Liver (tissue), 9 donors: ENCODE results near the gene MSLN. TPM values are rescaled to one million over a fixed set of nuclear protein-coding genes. Genes with fewer than 3 reads are reported as not detected.

Experiments used
- DNase-seq: peaks from one replicate; pipeline ENCODE4 v3.0.0-alpha.2; 2017; ENCODE audit warnings: low spot score
- H3K27ac ChIP-seq, 2 donors: one replicate each; pipeline ENCODE4 v1.7.0; 2013; ENCODE audit warnings: inconsistent platforms in 2 of 2, low read length in 2 of 2, control low read depth in 1 of 2, low read depth in 1 of 2, mild to moderate bottlenecking in 1 of 2
- H3K27me3 ChIP-seq, 4 donors: one replicate each; pipeline versions ENCODE4 v1.6.1 to v1.7.0; 2013; ENCODE audit warnings: low read length in 3 of 4, inconsistent platforms in 1 of 4, mild to moderate bottlenecking in 1 of 4, moderate library complexity in 1 of 4; ENCODE audit not compliant: control insufficient read depth in 4 of 4, insufficient read depth in 4 of 4
- H3K36me3 ChIP-seq, 4 donors: one replicate each; pipeline versions ENCODE4 v1.6.1 to v1.7.0; 2013; ENCODE audit warnings: low read length in 3 of 4, mild to moderate bottlenecking in 3 of 4, low read depth in 1 of 4, moderate library complexity in 1 of 4; ENCODE audit not compliant: control insufficient read depth in 4 of 4, insufficient read depth in 3 of 4
- H3K4me1 ChIP-seq, 4 donors: one replicate each; pipeline versions ENCODE4 v1.6.1 to v1.7.0; 2013; ENCODE audit warnings: low read length in 3 of 4, mild to moderate bottlenecking in 3 of 4, moderate library complexity in 1 of 4; ENCODE audit not compliant: control insufficient read depth in 4 of 4, insufficient read depth in 4 of 4
- H3K4me3 ChIP-seq, 3 donors: one replicate each; pipeline versions ENCODE4 v1.6.1 to v1.7.0; 2013; ENCODE audit warnings: low read length in 3 of 3, control low read depth in 1 of 3, low read depth in 1 of 3, mild to moderate bottlenecking in 1 of 3
- H3K9ac ChIP-seq, 2 donors: one replicate each; pipeline ENCODE4 v1.7.0; 2013; ENCODE audit warnings: low read length in 2 of 2, mild to moderate bottlenecking in 2 of 2, moderate library complexity in 2 of 2, control low read depth in 1 of 2, low read depth in 1 of 2
- H3K9me3 ChIP-seq, 4 donors: one replicate each; pipeline versions ENCODE4 v1.6.1 to v1.7.0; 2013; ENCODE audit warnings: low read length in 3 of 4; ENCODE audit not compliant: control insufficient read depth in 4 of 4
- ATF3 ChIP-seq: IDR thresholded peaks from 2 replicates; pipeline ENCODE4 v1.6.1; 2016; ENCODE audit warnings: antibody characterized with exemption
- CTCF ChIP-seq: fragments of 150-350 bp; IDR thresholded peaks from 2 replicates; pipeline ENCODE4 v1.5.1; 2017; ENCODE audit warnings: improper control_type of control experiment, low read depth, low read length; ENCODE audit not compliant: missing input control
- EGR1 ChIP-seq, 2 donors: IDR thresholded peaks; 2 replicates each; pipeline ENCODE4 v1.6.1; 2016 to 2018; ENCODE audit warnings: antibody characterized with exemption in 2 of 2, low read depth in 2 of 2
- FOXA1 ChIP-seq: IDR thresholded peaks from 2 replicates; pipeline ENCODE4 v1.6.1; 2016; ENCODE audit warnings: antibody characterized with exemption
- FOXA2 ChIP-seq: IDR thresholded peaks from 2 replicates; pipeline ENCODE4 v1.6.1; 2016; ENCODE audit warnings: antibody characterized with exemption
- GABPA ChIP-seq, 2 donors: IDR thresholded peaks in 1 of 2; conservative IDR thresholded peaks in 1 of 2; 2 replicates each; pipeline ENCODE4 v1.6.1; 2016; ENCODE audit warnings: antibody characterized with exemption in 2 of 2, mild to moderate bottlenecking in 1 of 2, moderate library complexity in 1 of 2
- HNF4A ChIP-seq, 2 donors: conservative IDR thresholded peaks; 2 replicates each; pipeline ENCODE4 v1.6.1; 2016; ENCODE audit warnings: antibody characterized with exemption in 2 of 2, mild to moderate bottlenecking in 2 of 2
- HNF4G ChIP-seq: IDR thresholded peaks from 2 replicates; pipeline ENCODE4 v1.6.1; 2016; ENCODE audit warnings: antibody characterized with exemption
- JUND ChIP-seq, 2 donors: IDR thresholded peaks; 2 replicates each; pipeline ENCODE4 v1.6.1; 2016; ENCODE audit warnings: antibody characterized with exemption in 2 of 2
- NR2F2 ChIP-seq: IDR thresholded peaks from 2 replicates; pipeline ENCODE4 v1.6.1; 2016; ENCODE audit warnings: antibody characterized with exemption
- RAD21 ChIP-seq, 2 donors: IDR thresholded peaks; 2 replicates each; pipeline ENCODE4 v1.6.1; 2016; ENCODE audit warnings: antibody characterized with exemption in 2 of 2, mild to moderate bottlenecking in 2 of 2
- REST ChIP-seq: IDR thresholded peaks from 2 replicates; pipeline ENCODE4 v1.6.1; 2016; ENCODE audit warnings: antibody characterized with exemption, mild to moderate bottlenecking
- RXRA ChIP-seq, 2 donors: IDR thresholded peaks; 2 replicates each; pipeline ENCODE4 v1.6.1; 2017 to 2018; ENCODE audit warnings: antibody characterized with exemption in 2 of 2, mild to moderate bottlenecking in 1 of 2
- SP1 ChIP-seq: IDR thresholded peaks from 2 replicates; pipeline ENCODE4 v1.6.1; 2018; ENCODE audit warnings: antibody characterized with exemption, mild to moderate bottlenecking
- YY1 ChIP-seq: IDR thresholded peaks from 2 replicates; pipeline ENCODE4 v1.6.1; 2016; ENCODE audit warnings: antibody characterized with exemption, mild to moderate bottlenecking
- WGBS: extraction: QIAGEN DNeasy Blood & Tissue Kit; methylation state at CpG from one replicate; pipeline ENCODE4 v1.1.7; 2013; 5-methylcytosine and 5-hydroxymethylcytosine counted together
- polyA plus RNA-seq, 2 donors: library from polyadenylated mRNA; stranded (reverse) in 1 of 2; unstranded in 1 of 2; fragments of 200-250 nt in 1 of 2; fragments of >200 nt in 1 of 2; fragmentation: Nextera tagmentation in 1 of 2; extraction: Ambion mirVana in 1 of 2; gene quantifications; one replicate each; pipeline versions ENCODE4 v1.2.1 to v1.2.3, GENCODE V29; 2013 to 2015
- total RNA-seq, 2 donors: library from RNA; depleted of rRNA; stranded (reverse); fragments of >200 nt; gene quantifications; one replicate each; pipeline ENCODE4 v1.2.3, GENCODE V29; 2014
- TF ChIP-seq, protein P1 (sequence below): IDR thresholded peaks from 2 replicates; pipeline ENCODE4 v1.6.1; 2016; ENCODE audit warnings: antibody characterized with exemption
- TF ChIP-seq, protein P2 (sequence below): IDR thresholded peaks from 2 replicates; pipeline ENCODE4 v1.6.1; 2016; ENCODE audit warnings: antibody characterized with exemption
- donor health status: healthy.
- donor health status: healthy.
- donor health status: healthy.
- donor health status: healthy.
- donor health status: healthy.

MSLN gene
- total and polyA plus RNA-seq, 4 donors = 0.03 to 0.65 (median 0.08) TPM; not detected in 1

DNA sequence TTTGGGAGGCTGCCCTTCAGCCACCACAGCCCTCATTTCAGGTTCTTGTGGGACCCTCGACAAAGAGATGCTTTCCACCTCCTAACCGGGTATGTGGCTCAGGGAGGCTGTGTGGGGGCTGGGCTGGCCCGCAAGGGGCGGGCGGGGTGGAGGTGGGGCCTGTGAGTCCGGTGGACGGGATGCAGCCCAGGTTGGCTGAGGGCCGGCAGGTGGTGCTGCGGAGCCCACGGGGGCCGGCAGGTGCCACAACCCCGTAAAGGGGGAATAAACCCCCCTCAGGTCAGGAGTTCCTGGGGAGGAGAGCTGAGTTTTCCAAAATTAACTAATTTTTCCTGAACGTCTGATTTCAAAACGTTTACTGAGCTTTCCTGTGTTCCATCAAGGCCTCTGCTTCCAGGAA is 14.8 kb upstream of the MSLN start:
- Histone ChIP-seq H3K27me3 (no peaks in the 10 kb centered on the region), H3K9me3 (no peaks in the 10 kb centered on the region), H3K9ac (no peak overlapping the region), H3K4me3 (no peak overlapping the region), H3K4me1 (peaks cover 4 to 5% (median 5%) of the 10 kb centered on the region in 4 donors), H3K27ac (no peak overlapping the region), H3K36me3 (no peaks in the 10 kb centered on the region)
- WGBS = 4% methylated on average over 14 of the region's 14 CpGs
- DNase-seq = no peak
- TF ChIP-seq CTCF (no peak), GABPA (IDR thresholded peaks at IDR 0.05 in 1 of 2, conservative IDR thresholded peaks at IDR 0.05 in 1 of 2) (no peak), REST (no peak), YY1 (no peak), RAD21 (IDR thresholded peaks at IDR 0.05) (no peak)

GRCh38 chr16:746637-747036 is 13.9 kb upstream of the MSLN start:
- 77% methylated on average over 13 of the region's 13 CpGs for WGBS
- Histone ChIP-seq H3K9ac (no peak overlapping the region), H3K4me1 (no peaks in the 10 kb centered on the region), H3K9me3 (no peaks in the 10 kb centered on the region), H3K4me3 (no peak overlapping the region), H3K27me3 (no peaks in the 10 kb centered on the region), H3K27ac (no peak overlapping the region), H3K36me3 (no peaks in the 10 kb centered on the region)
- TF ChIP-seq NR2F2 (no peak), RXRA (IDR thresholded peaks at IDR 0.05) (no peak), EGR1 (IDR thresholded peaks at IDR 0.05; ENCODE audit: low read depth in 2 of 2) (no peak), CTCF (no peak), SP1 (no peak), ATF3 (no peak), REST (no peak), RAD21 (IDR thresholded peaks at IDR 0.05) (no peak), JUND (IDR thresholded peaks at IDR 0.05) (no peak), HNF4G (no peak), FOXA2 (no peak), GABPA (IDR thresholded peaks at IDR 0.05 in 1 of 2, conservative IDR thresholded peaks at IDR 0.05 in 1 of 2) (no peak), FOXA1 (no peak), YY1 (no peak), HNF4A (conservative IDR thresholded peaks at IDR 0.05) (no peak)
- TF ChIP-seq, protein P1, sequence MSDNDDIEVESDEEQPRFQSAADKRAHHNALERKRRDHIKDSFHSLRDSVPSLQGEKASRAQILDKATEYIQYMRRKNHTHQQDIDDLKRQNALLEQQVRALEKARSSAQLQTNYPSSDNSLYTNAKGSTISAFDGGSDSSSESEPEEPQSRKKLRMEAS = no peak
- TF ChIP-seq, protein P2, sequence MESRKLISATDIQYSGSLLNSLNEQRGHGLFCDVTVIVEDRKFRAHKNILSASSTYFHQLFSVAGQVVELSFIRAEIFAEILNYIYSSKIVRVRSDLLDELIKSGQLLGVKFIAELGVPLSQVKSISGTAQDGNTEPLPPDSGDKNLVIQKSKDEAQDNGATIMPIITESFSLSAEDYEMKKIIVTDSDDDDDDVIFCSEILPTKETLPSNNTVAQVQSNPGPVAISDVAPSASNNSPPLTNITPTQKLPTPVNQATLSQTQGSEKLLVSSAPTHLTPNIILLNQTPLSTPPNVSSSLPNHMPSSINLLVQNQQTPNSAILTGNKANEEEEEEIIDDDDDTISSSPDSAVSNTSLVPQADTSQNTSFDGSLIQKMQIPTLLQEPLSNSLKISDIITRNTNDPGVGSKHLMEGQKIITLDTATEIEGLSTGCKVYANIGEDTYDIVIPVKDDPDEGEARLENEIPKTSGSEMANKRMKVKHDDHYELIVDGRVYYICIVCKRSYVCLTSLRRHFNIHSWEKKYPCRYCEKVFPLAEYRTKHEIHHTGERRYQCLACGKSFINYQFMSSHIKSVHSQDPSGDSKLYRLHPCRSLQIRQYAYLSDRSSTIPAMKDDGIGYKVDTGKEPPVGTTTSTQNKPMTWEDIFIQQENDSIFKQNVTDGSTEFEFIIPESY = no peak
- no peak for DNase-seq
